ENCODE results near the gene MTCH1. TPM values are rescaled to one million over a fixed set of nuclear protein-coding genes. Genes with fewer than 3 reads are reported as not detected.

MTCH1 gene
- total RNA-seq, 1 experiment from 2014 or later: 161 TPM

DNA sequence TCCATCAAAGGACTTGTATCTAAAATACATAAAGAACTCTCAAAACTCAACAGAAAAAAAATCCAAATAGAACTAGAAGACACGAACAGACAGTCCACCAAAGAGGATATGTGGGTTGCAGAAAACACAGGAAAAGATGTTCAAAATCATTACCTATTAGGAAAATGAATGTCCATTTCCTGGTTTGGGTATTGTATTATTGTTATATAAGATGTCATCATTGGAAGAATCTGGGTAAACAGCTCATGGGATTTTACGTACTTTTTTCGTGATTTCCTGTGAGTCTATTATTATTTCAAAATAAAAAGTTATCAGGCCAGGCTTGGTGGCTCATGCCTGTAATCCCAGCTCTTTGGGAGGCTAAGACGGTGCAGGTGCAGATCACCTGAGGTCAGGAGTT, 40.7 kb downstream of the MTCH1 start:
- ATAC-seq: no peak
- RAD21 ChIA-PET (ENCODE audit: low non-redundant PET in 1 of 2, low total read pairs in 2 of 2, uncharacterized antibody in 2 of 2, unreplicated experiment in 2 of 2): no interaction called here
- no peaks in the 10 kb centered on the region for H3K36me3 ChIP-seq (ENCODE audit: control insufficient read depth in 1 of 2, insufficient read depth in 2 of 2, low read length in 2 of 2)
- H3K4me1 ChIP-seq (ENCODE audit: control insufficient read depth in 1 of 2, insufficient read depth in 2 of 2, low read length in 2 of 2): peaks cover 4 to 28% of the 10 kb centered on the region in 2 experiments; a peak in 3 of 4 replicates
- no peaks in the 10 kb centered on the region for H4K20me1 ChIP-seq (ENCODE audit: insufficient read depth)
- no peaks in the 10 kb centered on the region for H3K27me3 ChIP-seq (ENCODE audit: insufficient read depth, low read length)
- no TSS peak for BruUV-seq (replicated peaks)
- H3K4me3 ChIP-seq (replicated peaks in 1 of 2; ENCODE audit: low read depth in 1 of 2, low read length in 2 of 2): no peak overlapping the region
- no peak overlapping the region for H3K4me2 ChIP-seq (ENCODE audit: low read length)
- no peaks in the 10 kb centered on the region for H3K9me3 ChIP-seq (ENCODE audit: control insufficient read depth in 1 of 2, insufficient read depth in 1 of 2, low read depth in 1 of 2, low read length in 2 of 2)
- no peak overlapping the region for H2AFZ ChIP-seq (ENCODE audit: low read depth, low read length, poor library complexity, severe bottlenecking)
- POLR2A ChIA-PET: no interaction called here
- no peaks in the 10 kb centered on the region for H3K9me2 ChIP-seq (ENCODE audit: insufficient read depth)
- H3K27ac ChIP-seq (ENCODE audit: low read depth, low read length): no peak overlapping the region
- CTCF ChIA-PET: no interaction called here
- DNase-seq (ENCODE audit: low read depth, low spot score): no peak
- TF ChIP-seq ZFX (IDR thresholded peaks at IDR 0.05) (no peak), EZH2 (IDR thresholded peaks at IDR 0.05) (no peak), SP1 (IDR thresholded peaks at IDR 0.05; ENCODE audit: low read depth) (no peak), YY1 (IDR thresholded peaks at IDR 0.05; ENCODE audit: extremely low read depth, insufficient replicate concordance, low read depth, low read length) (no peak), POLR2AphosphoS5 (IDR thresholded peaks at IDR 0.05; ENCODE audit: low read depth, low read length) (no peak)
- TF ChIP-seq, protein P1, sequence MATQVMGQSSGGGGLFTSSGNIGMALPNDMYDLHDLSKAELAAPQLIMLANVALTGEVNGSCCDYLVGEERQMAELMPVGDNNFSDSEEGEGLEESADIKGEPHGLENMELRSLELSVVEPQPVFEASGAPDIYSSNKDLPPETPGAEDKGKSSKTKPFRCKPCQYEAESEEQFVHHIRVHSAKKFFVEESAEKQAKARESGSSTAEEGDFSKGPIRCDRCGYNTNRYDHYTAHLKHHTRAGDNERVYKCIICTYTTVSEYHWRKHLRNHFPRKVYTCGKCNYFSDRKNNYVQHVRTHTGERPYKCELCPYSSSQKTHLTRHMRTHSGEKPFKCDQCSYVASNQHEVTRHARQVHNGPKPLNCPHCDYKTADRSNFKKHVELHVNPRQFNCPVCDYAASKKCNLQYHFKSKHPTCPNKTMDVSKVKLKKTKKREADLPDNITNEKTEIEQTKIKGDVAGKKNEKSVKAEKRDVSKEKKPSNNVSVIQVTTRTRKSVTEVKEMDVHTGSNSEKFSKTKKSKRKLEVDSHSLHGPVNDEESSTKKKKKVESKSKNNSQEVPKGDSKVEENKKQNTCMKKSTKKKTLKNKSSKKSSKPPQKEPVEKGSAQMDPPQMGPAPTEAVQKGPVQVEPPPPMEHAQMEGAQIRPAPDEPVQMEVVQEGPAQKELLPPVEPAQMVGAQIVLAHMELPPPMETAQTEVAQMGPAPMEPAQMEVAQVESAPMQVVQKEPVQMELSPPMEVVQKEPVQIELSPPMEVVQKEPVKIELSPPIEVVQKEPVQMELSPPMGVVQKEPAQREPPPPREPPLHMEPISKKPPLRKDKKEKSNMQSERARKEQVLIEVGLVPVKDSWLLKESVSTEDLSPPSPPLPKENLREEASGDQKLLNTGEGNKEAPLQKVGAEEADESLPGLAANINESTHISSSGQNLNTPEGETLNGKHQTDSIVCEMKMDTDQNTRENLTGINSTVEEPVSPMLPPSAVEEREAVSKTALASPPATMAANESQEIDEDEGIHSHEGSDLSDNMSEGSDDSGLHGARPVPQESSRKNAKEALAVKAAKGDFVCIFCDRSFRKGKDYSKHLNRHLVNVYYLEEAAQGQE (IDR thresholded peaks at IDR 0.05; ENCODE audit: low read depth): no peak
- TF ChIP-seq, protein P2, sequence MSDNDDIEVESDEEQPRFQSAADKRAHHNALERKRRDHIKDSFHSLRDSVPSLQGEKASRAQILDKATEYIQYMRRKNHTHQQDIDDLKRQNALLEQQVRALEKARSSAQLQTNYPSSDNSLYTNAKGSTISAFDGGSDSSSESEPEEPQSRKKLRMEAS (IDR thresholded peaks at IDR 0.05): no peak
- intact Hi-C loops (cut with micrococcal nuclease): no loop called here
- H3K79me2 ChIP-seq (ENCODE audit: insufficient read depth, low read length): no peaks in the 10 kb centered on the region
- no peak overlapping the region for H3K9ac ChIP-seq (ENCODE audit: low read length)

All from HCT116 (cell line).